Spleen (tissue), 7 donors: ENCODE results near the gene DDO.

ENCODE experiments used
- CTCF ChIP-seq, 11 experiments: fragments of 200-600 bp in 7 of 11; fragments of 450-650 bp in 4 of 11; sonication (generic) in 4 of 11; IDR thresholded peaks in 8 of 11; conservative IDR thresholded peaks in 3 of 11; 1 replicate in 7 of 11; 2 replicates in 4 of 11; pipeline versions ENCODE4 v1.4.0 to v1.8.0; 2016 to 2021; ENCODE audit warnings: antibody characterized with exemption in 11 of 11, inconsistent platforms in 4 of 11, mild to moderate bottlenecking in 1 of 11
- POLR2A ChIP-seq, 3 donors: fragments of 450-650 bp; IDR thresholded peaks; one replicate each; pipeline ENCODE4 v1.5.1; 2017; ENCODE audit warnings: antibody characterized with exemption in 3 of 3, mild to moderate bottlenecking in 1 of 3
- POLR2AphosphoS5 ChIP-seq, 3 donors: sonication (generic); formaldehyde crosslinking; IDR thresholded peaks; one replicate each; pipeline ENCODE4 v1.5.1; 2017; ENCODE audit warnings: antibody characterized with exemption in 3 of 3
- donor health status: DM: no; HTN: no; CAD: no; lungs with moderate emphysema.
- donor health status: DM: no; HTN: no; CAD: no.
- donor health status: DM: no; HTN: no; CAD: no.

- no peak for TF ChIP-seq CTCF (IDR thresholded peaks at IDR 0.05 in 8 of 11, conservative IDR thresholded peaks at IDR 0.05 in 3 of 11)
- no peak for TF ChIP-seq POLR2A (IDR thresholded peaks at IDR 0.05)
- TF ChIP-seq POLR2AphosphoS5 (IDR thresholded peaks at IDR 0.05): no peak
Measured at GRCh38 chr6:110351546-110351945, 63.8 kb downstream of the DDO start.
